Naive thymus-derived CD4-positive, alpha-beta T cell (primary cell): ENCODE results near the gene CLPTM1L. TPM values are rescaled to one million over a fixed set of nuclear protein-coding genes. Genes with fewer than 3 reads are reported as not detected.

Experiments
- ATAC-seq: fragments of 150-1000 bp; cut with Tn5 transposase; 2 replicates; pipeline ENCODE4 v1.10.0; 2021; ENCODE audit warnings: mild to moderate bottlenecking, moderate library complexity
- CTCF ChIA-PET: fragments of 350-600 bp; sonication (Branson Sonifier 250); formaldehyde crosslinking; loops from one replicate; lab custom pipeline; 2021; ENCODE audit warnings: antibody characterized with exemption; lab: Charles Lee
- POLR2A ChIA-PET: fragments of 350-600 bp; sonication (Branson Sonifier 250); formaldehyde crosslinking; loops from one replicate; lab custom pipeline; 2021; ENCODE audit warnings: antibody characterized with exemption, inconsistent platforms; lab: Charles Lee
- DNase-seq, 9 donors: peaks; one replicate each; pipeline versions ENCODE4 v3.0.0 to v3.0.0-alpha.2; 2020 to 2022; ENCODE audit warnings: mixed read lengths in 1 of 9
- H3K27ac ChIP-seq: one replicate; pipeline ENCODE4 v1.7.0; 2013; ENCODE audit warnings: mild to moderate bottlenecking, low read depth, low read length, moderate library complexity
- H3K27me3 ChIP-seq, 2 donors: one replicate each; pipeline ENCODE4 v1.7.0; 2013; ENCODE audit warnings: low read length in 2 of 2, mild to moderate bottlenecking in 2 of 2, moderate library complexity in 2 of 2; ENCODE audit not compliant: control insufficient read depth in 2 of 2, insufficient read depth in 2 of 2
- H3K36me3 ChIP-seq, 3 experiments: 1 replicate in 2 of 3; 2 replicates in 1 of 3; pipeline ENCODE4 v1.7.0; 2013; ENCODE audit warnings: low read length in 3 of 3, mild to moderate bottlenecking in 3 of 3, moderate library complexity in 1 of 3; ENCODE audit not compliant: insufficient read depth in 3 of 3, control insufficient read depth in 2 of 3
- H3K4me1 ChIP-seq, 2 donors: one replicate each; pipeline ENCODE4 v1.7.0; 2013; ENCODE audit warnings: low read length in 2 of 2, mild to moderate bottlenecking in 2 of 2, moderate library complexity in 1 of 2; ENCODE audit not compliant: control insufficient read depth in 2 of 2, insufficient read depth in 2 of 2
- H3K4me3 ChIP-seq: 2 replicates; pipeline ENCODE4 v1.7.0; 2013; ENCODE audit warnings: mild to moderate bottlenecking, low read length
- H3K9me3 ChIP-seq, 3 experiments: 1 replicate in 2 of 3; 2 replicates in 1 of 3; pipeline ENCODE4 v1.7.0; 2013; ENCODE audit warnings: low read length in 3 of 3; ENCODE audit not compliant: control insufficient read depth in 2 of 3
- H3K27ac Mint-ChIP-seq, 9 donors: one replicate each; pipeline ENCODE4 v1.8.0; 2020 to 2022; ENCODE audit warnings: mixed read lengths in 9 of 9, mild to moderate bottlenecking in 8 of 9, moderate library complexity in 5 of 9, inconsistent platforms in 2 of 9
- H3K27me3 Mint-ChIP-seq, 5 donors: one replicate each; pipeline ENCODE4 v1.8.0; 2021 to 2022; ENCODE audit warnings: mixed read lengths in 5 of 5, mild to moderate bottlenecking in 1 of 5
- H3K36me3 Mint-ChIP-seq, 5 donors: one replicate each; pipeline ENCODE4 v1.8.0; 2020 to 2022; ENCODE audit warnings: mixed read lengths in 5 of 5, mild to moderate bottlenecking in 3 of 5, inconsistent platforms in 1 of 5
- H3K4me1 Mint-ChIP-seq, 7 donors: one replicate each; pipeline ENCODE4 v1.8.0; 2020 to 2022; ENCODE audit warnings: mixed read lengths in 7 of 7, mild to moderate bottlenecking in 3 of 7, inconsistent platforms in 1 of 7
- H3K4me3 Mint-ChIP-seq, 10 donors: one replicate each; pipeline ENCODE4 v1.8.0; 2020 to 2022; ENCODE audit warnings: mild to moderate bottlenecking in 10 of 10, mixed read lengths in 10 of 10, moderate library complexity in 6 of 10, inconsistent platforms in 2 of 10
- H3K9me3 Mint-ChIP-seq, 11 donors: one replicate each; pipeline ENCODE4 v1.8.0; 2020 to 2022; ENCODE audit warnings: mixed read lengths in 11 of 11, mild to moderate bottlenecking in 4 of 11, inconsistent platforms in 1 of 11, moderate library complexity in 1 of 11
- intact Hi-C, 2 donors: fragments of 100-400 bp; cut with micrococcal nuclease; formaldehyde crosslinking; loops; one replicate each; pipeline ENCODE4 v1.15.1; 2023
- microRNA-seq: library from miRNA; unstranded; fragments of <30 nt; microRNA quantifications from one replicate; pipeline ENCODE4 v1.2.0, GENCODE V29; 2022; ENCODE audit warnings: borderline microRNAs expressed
- polyA plus RNA-seq, 2 donors: library from polyadenylated mRNA; unstranded; fragments of 300-500 nt; fragmentation: Illumina TruSeq; gene quantifications; one replicate each; pipeline ENCODE4 v1.2.3, GENCODE V29; 2021
- total RNA-seq, 6 experiments: library from RNA in 5 of 6; stranded (reverse) in 5 of 6; gene quantifications; 1 replicate in 5 of 6; 2 replicates in 1 of 6; pipeline ENCODE4 v1.2.3 and lab custom pipeline; 2021 to 2026

CLPTM1L gene
- total and polyA plus RNA-seq, 7 experiments from 2014 or later = 27.7 to 104 (median 67.6) TPM

GRCh38 chr5:1268666-1269065 is 76.2 kb downstream of the CLPTM1L start:
- H3K4me3 Mint-ChIP-seq = peak overlapping the region in 1 of 10 donors; percentile 26
- POLR2A ChIA-PET = no interaction called here
- Histone ChIP-seq H3K4me3 (no peak overlapping the region), H3K9me3 (no peaks in the 10 kb centered on the region), H3K36me3 (no peaks in the 10 kb centered on the region), H3K27ac (no peak overlapping the region), H3K27me3 (no peaks in the 10 kb centered on the region), H3K4me1 (peaks cover 5 to 10% of the 10 kb centered on the region in 2 donors)
- H3K36me3 Mint-ChIP-seq = peaks cover 0 to 8% (median 0%) of the 10 kb centered on the region in 5 donors
- peaks cover 9 to 18% (median 11%) of the 10 kb centered on the region in 7 donors for H3K4me1 Mint-ChIP-seq
- ATAC-seq (peak; percentile 47), DNase-seq (peak in 5 of 9 donors; percentile 14 to 28 (median 19))
- H3K9me3 Mint-ChIP-seq = no peaks in the 10 kb centered on the region
- peak overlapping the region in 5 of 9 donors; percentile 35 to 68 (median 56) for H3K27ac Mint-ChIP-seq
- H3K27me3 Mint-ChIP-seq = no peaks in the 10 kb centered on the region
- CTCF ChIA-PET = no interaction called here
- intact Hi-C loops = no loop called here

- H3K27ac Mint-ChIP-seq = no peak overlapping the region
These were observed 76.8 kb downstream of the CLPTM1L start for GRCh38 chr5:1268056-1268455.

More at GRCh38 chr5:1268056-1268455, 76.8 kb downstream of the CLPTM1L start:
- Histone ChIP-seq H3K27me3 (no peaks in the 10 kb centered on the region), H3K4me3 (no peak overlapping the region), H3K36me3 (no peaks in the 10 kb centered on the region), H3K9me3 (no peaks in the 10 kb centered on the region), H3K4me1 (peaks cover 5 to 10% of the 10 kb centered on the region in 2 donors), H3K27ac (no peak overlapping the region)
- DNase-seq (no peak), ATAC-seq (no peak)
- intact Hi-C loops = no loop called here
- peaks cover 0 to 8% (median 0%) of the 10 kb centered on the region in 5 donors for H3K36me3 Mint-ChIP-seq
- peak overlapping the region in 1 of 10 donors; percentile 26 for H3K4me3 Mint-ChIP-seq
- CTCF ChIA-PET = no interaction called here
- peaks cover 9 to 18% (median 11%) of the 10 kb centered on the region in 7 donors for H3K4me1 Mint-ChIP-seq
- peaks cover 0 to 1% (median 0%) of the 10 kb centered on the region in 11 donors for H3K9me3 Mint-ChIP-seq
- POLR2A ChIA-PET = no interaction called here
- H3K27me3 Mint-ChIP-seq = no peaks in the 10 kb centered on the region

Small RNAs within 50 kb of the gene (microRNA-seq; reads per million reads assigned to microRNA genes)
- gene MIR4457 = 5.2 reads per million, percentile 4 among the genes with 10 or more reads in this experiment

Other genes starting within 250 kb of the CLPTM1L start
- gene SLC12A7, start 233.0 kb downstream of the CLPTM1L start, total RNA-seq = 100 to 1,000 TPM in 1 of 5 experiments, 10 to 100 TPM in 4; 45.3 to 101 (median 64.5) TPM
- gene SLC12A7, start 233.0 kb downstream of the CLPTM1L start, polyA plus RNA-seq = 10 to 100 TPM in 1 of 2 donors, 1 to 10 TPM in 1; 6.4 to 30.5 TPM
- gene SLC6A19, start 143.5 kb downstream of the CLPTM1L start, total RNA-seq = not detected
- not detected for gene SLC6A19, start 143.5 kb downstream of the CLPTM1L start, polyA plus RNA-seq
- not detected for gene SLC6A18, start 119.7 kb downstream of the CLPTM1L start, total RNA-seq
- gene SLC6A18, start 119.7 kb downstream of the CLPTM1L start, polyA plus RNA-seq = not detected
- 1 to 10 TPM in 3 of 5 experiments, under 1 TPM in 2; 0.13 to 3.3 (median 1.8) TPM for gene TERT, start 50.0 kb downstream of the CLPTM1L start, total RNA-seq
- gene TERT, start 50.0 kb downstream of the CLPTM1L start, polyA plus RNA-seq = under 1 TPM in 1 of 2 donors, not detected in 1; 0.23 TPM
- under 1 TPM in 1 of 5 experiments, not detected in 4; 0.07 TPM for gene SLC6A3, start 100.3 kb upstream of the CLPTM1L start, total RNA-seq
- gene SLC6A3, start 100.3 kb upstream of the CLPTM1L start, polyA plus RNA-seq = not detected
- 10 to 100 TPM; 29.4 to 89.4 (median 49.7) TPM for gene LPCAT1, start 178.9 kb upstream of the CLPTM1L start, total RNA-seq
- 10 to 100 TPM in 1 of 2 donors, 1 to 10 TPM in 1; 9.9 to 23.5 TPM for gene LPCAT1, start 178.9 kb upstream of the CLPTM1L start, polyA plus RNA-seq